ENCODE results near the gene ARHGAP9.

ARHGAP9 gene

DNA sequence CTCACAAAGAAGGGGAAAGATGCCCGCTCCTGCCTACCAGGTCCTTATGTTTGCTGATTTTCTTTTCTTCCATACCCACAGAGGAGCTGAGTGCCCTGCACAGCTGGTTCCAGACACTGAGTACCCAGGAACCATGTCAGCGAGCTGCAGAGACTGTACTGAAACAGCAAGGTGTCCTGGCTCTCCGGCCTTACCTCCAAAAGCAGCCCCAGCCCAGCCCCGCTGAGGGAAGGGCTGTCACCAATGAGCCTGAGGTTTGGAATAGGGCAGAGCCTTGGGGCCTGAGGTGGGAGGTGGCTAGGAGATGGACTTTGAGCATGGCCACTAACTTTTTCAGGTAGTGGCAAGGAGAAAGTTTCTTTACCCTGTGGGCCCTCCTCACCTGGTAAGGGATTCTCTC lies 10.5 kb upstream of the ARHGAP9 start:
- Histone ChIP-seq H3K4me3 (ENCODE audit: extremely low read depth, insufficient read depth, low read length, poor library complexity, severe bottlenecking) (no peak overlapping the region), H3K9me3 (ENCODE audit: control insufficient read depth, low read length) (no peaks in the 10 kb centered on the region), H3K4me1 (ENCODE audit: control insufficient read depth, insufficient read depth, low read length, poor library complexity, severe bottlenecking) (peaks cover 5% of the 10 kb centered on the region), H3K36me3 (ENCODE audit: control insufficient read depth, insufficient read depth, low read length) (peaks cover 49% of the 10 kb centered on the region), H3K27ac (ENCODE audit: low read depth, low read length, severe bottlenecking) (no peak overlapping the region)
- WGBS, 2 experiments (ENCODE audit: insufficient coverage in 2 of 2), result 89 to 95% methylated on average over 3 of the region's 4 CpGs

DNA sequence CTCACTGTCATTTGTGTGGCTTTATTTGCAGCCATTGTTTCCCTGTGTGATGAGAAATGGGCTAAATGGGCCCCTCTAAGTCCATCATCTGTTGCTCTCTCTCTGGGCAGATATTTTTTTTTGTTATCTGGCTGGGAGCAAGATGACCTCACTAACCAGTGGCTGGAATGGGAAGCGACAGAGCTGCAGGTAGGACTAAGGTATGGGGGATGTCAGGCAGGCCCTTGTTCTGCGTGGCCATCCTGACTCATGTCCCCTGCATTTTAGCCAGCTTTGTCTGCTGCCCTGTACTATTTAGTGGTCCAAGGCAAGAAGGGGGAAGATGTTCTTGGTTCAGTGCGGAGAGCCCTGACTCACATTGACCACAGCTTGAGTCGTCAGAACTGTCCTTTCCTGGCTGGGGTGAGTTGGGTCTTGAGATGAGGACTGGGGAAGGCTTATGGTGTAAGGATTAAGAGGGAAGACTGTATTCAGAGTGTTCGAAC lies 9.5 kb upstream of the ARHGAP9 start:
- peaks cover 45% of the 10 kb centered on the region for H3K36me3 ChIP-seq (ENCODE audit: control insufficient read depth, insufficient read depth, low read length)
- H3K27ac ChIP-seq (ENCODE audit: low read depth, low read length, severe bottlenecking), result no peak overlapping the region
- H3K4me1 ChIP-seq (ENCODE audit: control insufficient read depth, insufficient read depth, low read length, poor library complexity, severe bottlenecking), result peaks cover 5% of the 10 kb centered on the region
- peak overlapping the region; percentile 96 for H3K4me3 ChIP-seq (ENCODE audit: extremely low read depth, insufficient read depth, low read length, poor library complexity, severe bottlenecking)
- WGBS, 2 experiments (ENCODE audit: insufficient coverage in 2 of 2), result 83 to 89% methylated on average over 1 to 4 of the region's 5 CpGs
- H3K9me3 ChIP-seq (ENCODE audit: control insufficient read depth, low read length), result no peaks in the 10 kb centered on the region

DNA sequence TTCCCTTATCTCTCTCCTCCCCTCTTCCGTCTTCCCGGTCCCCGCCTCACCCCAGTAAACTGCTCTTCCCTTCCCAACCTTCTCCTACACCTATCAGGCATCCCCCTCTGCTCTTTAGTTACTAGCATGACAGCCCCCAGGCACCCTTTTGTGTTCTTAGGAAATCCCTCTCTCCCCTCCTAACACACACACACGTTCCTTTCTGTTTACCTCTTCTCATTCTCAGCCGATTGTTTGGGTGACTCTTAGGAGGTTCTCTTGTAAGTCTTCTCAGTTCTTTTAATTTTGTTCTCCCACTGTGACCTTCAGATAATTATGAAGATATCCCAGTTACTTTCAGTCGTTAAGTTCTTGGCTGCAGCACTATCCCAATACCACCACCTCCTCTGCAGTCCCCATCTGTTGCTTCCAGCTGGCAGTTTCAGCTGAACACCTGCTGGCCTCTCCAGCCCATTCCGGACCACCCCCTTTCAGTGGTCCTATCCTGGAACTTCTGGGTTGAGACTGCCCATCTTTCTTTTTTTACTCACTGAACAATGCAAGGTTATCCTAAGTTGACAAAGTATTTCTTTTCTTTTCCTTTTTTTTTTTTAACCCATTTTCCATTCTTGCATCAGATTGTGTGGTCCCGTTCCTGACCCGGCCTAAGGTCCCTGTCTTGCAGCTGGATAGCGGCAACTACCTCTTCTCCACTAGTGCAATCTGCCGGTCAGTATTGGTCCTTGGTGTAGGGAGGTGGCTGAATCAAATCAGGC lies 8.9 kb upstream of the ARHGAP9 start:
- peaks cover 5% of the 10 kb centered on the region for H3K4me1 ChIP-seq (ENCODE audit: control insufficient read depth, insufficient read depth, low read length, poor library complexity, severe bottlenecking)
- peak overlapping the region; percentile 92 for H3K27ac ChIP-seq (ENCODE audit: low read depth, low read length, severe bottlenecking)
- H3K9me3 ChIP-seq (ENCODE audit: control insufficient read depth, low read length), result no peaks in the 10 kb centered on the region
- 4 to 24% methylated on average over 5 to 7 of the region's 11 CpGs for WGBS, 2 experiments (ENCODE audit: insufficient coverage in 2 of 2)
- H3K36me3 ChIP-seq (ENCODE audit: control insufficient read depth, insufficient read depth, low read length), result peaks cover 41% of the 10 kb centered on the region
- peak overlapping the region; percentile 96 for H3K4me3 ChIP-seq (ENCODE audit: extremely low read depth, insufficient read depth, low read length, poor library complexity, severe bottlenecking)

DNA sequence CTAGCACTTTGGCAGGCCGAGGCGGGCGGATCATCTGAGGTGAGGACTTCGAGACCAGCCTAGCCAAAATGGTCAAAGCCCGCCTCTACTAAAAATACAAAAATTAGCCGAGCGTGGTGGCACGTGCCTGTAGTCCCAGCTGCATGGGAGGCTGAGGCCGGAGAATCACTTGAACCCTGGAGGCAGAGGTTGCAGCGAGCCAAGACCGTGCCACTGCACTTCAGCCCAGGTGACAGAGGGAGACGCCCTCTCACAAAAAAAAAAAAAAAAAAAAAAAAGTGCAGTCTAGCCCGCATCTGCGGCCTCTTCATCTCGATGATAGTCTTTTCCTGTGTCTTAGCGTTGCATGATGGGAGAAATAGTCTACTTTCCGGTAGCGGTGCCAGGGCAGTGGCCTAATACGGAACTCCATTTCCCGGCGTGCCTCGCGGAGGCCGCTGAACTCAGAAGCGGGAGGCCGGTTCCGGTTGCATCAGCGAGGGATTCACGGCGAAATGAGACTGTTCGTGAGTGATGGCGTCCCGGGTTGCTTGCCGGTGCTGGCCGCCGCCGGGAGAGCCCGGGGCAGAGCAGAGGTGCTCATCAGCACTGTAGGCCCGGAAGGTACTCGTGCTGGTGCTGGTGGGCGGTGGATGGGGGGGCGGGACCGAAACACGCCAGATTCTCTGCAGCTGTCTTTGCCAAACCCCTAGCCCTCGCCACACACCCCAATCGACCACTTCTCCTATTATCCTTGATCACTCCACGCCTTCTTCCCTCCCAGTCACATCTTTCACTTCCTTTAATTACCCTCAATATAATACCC lies 8.1 kb upstream of the ARHGAP9 start, which contains the start of gene MARS1:
Gene MARS1 (plus strand): TSS at position 472 of the 805 bp plus-strand sequence. CDS start 23 bp downstream, at position 495.
- H3K4me1 ChIP-seq (ENCODE audit: control insufficient read depth, insufficient read depth, low read length, poor library complexity, severe bottlenecking), result peaks cover 11% of the 10 kb centered on the region
- WGBS, 2 experiments (ENCODE audit: insufficient coverage in 2 of 2), result 14 to 15% methylated on average over 38 to 46 of the region's 47 CpGs
- H3K4me3 ChIP-seq (ENCODE audit: extremely low read depth, insufficient read depth, low read length, poor library complexity, severe bottlenecking), result peak within 1 kb of the TSS; percentile 96
- peak within 1 kb of the TSS; percentile 92 for H3K27ac ChIP-seq (ENCODE audit: low read depth, low read length, severe bottlenecking)
- H3K9me3 ChIP-seq (ENCODE audit: control insufficient read depth, low read length), result no peaks in the 10 kb centered on the region
- H3K36me3 ChIP-seq (ENCODE audit: control insufficient read depth, insufficient read depth, low read length), result peaks cover 38% of the 10 kb centered on the region

DNA sequence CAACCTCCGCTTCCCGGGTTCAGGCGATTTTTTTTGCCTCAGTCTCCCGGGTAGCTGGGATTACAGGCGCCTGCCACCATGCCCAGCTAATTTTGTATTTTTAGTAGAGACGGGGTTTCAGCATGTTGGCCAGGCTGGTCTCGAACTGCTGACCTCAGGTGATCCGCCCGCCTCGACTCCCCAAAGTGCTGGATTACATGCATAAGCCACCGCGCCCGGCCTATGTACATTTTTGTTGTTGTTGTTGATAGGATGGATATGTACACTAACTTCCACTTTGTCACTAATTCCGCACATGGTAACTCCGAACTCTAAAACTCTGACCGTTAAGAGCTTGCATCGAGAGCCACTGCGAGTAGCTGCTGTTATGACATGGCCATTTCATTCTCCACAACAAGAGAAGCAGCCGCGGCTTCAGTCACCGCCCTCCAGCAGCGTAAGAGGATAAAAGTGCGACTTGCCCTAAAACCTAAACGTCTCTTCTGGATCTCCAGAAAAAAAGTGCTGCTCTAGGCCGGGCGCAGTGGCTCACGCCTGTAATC lies 7.5 kb upstream of the ARHGAP9 start:
- Histone ChIP-seq H3K4me1 (ENCODE audit: control insufficient read depth, insufficient read depth, low read length, poor library complexity, severe bottlenecking) (peaks cover 11% of the 10 kb centered on the region), H3K36me3 (ENCODE audit: control insufficient read depth, insufficient read depth, low read length) (peaks cover 32% of the 10 kb centered on the region), H3K4me3 (ENCODE audit: extremely low read depth, insufficient read depth, low read length, poor library complexity, severe bottlenecking) (no peak overlapping the region), H3K27ac (ENCODE audit: low read depth, low read length, severe bottlenecking) (no peak overlapping the region), H3K9me3 (ENCODE audit: control insufficient read depth, low read length) (no peaks in the 10 kb centered on the region)
- WGBS, 2 experiments (ENCODE audit: insufficient coverage in 2 of 2), result 90 to 96% methylated on average over 22 to 23 of the region's 27 CpGs

DNA sequence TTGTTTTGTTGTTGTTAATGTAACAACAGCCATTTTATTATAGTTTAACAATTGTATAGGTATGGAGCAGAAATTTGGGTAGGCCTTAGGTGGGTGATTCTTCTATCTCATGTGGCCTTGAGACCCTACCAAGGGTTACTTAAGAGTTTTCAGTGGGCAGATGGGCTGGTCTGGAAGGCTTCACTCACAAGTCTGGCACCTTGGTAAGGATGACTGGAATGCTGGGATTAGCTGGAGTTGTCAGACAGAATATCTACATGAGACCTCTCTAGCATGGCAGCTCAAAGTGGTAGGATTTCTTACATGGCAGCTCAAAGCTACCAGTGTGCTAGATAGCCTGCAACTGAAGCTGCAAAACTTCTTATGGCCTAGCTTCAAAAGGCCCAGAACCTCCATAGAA lies 6.0 kb upstream of the ARHGAP9 start:
- H3K36me3 ChIP-seq (ENCODE audit: control insufficient read depth, insufficient read depth, low read length), result peaks cover 20% of the 10 kb centered on the region
- no peak overlapping the region for H3K27ac ChIP-seq (ENCODE audit: low read depth, low read length, severe bottlenecking)
- no peaks in the 10 kb centered on the region for H3K9me3 ChIP-seq (ENCODE audit: control insufficient read depth, low read length)
- no peak overlapping the region for H3K4me3 ChIP-seq (ENCODE audit: extremely low read depth, insufficient read depth, low read length, poor library complexity, severe bottlenecking)
- H3K4me1 ChIP-seq (ENCODE audit: control insufficient read depth, insufficient read depth, low read length, poor library complexity, severe bottlenecking), result peaks cover 13% of the 10 kb centered on the region

DNA sequence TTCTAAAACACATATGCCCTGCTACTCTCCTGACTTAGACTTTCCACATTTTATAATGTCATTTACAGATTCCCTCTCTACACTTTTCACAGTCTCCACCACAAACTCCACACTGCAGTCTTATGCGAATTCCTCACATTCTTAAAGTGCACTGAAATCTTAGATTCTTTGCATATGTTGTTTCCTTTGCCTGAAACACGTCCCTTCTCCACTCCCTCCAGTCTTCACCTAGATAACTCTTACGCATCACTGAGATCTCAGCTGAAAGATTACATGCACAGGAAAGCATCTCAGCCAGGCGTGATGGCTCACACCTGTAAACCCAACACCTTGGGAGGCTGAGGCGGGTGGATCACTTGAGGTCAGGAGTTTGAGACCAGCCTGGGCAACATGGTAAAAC lies 3.8 kb upstream of the ARHGAP9 start:
- Histone ChIP-seq H3K4me3 (ENCODE audit: extremely low read depth, insufficient read depth, low read length, poor library complexity, severe bottlenecking) (no peak overlapping the region), H3K36me3 (ENCODE audit: control insufficient read depth, insufficient read depth, low read length) (no peaks in the 10 kb centered on the region), H3K9me3 (ENCODE audit: control insufficient read depth, low read length) (no peaks in the 10 kb centered on the region), H3K27ac (ENCODE audit: low read depth, low read length, severe bottlenecking) (no peak overlapping the region), H3K4me1 (ENCODE audit: control insufficient read depth, insufficient read depth, low read length, poor library complexity, severe bottlenecking) (peaks cover 17% of the 10 kb centered on the region)
- WGBS, 2 experiments (ENCODE audit: insufficient coverage in 2 of 2), result 55 to 66% methylated on average over 3 to 4 of the region's 5 CpGs

DNA sequence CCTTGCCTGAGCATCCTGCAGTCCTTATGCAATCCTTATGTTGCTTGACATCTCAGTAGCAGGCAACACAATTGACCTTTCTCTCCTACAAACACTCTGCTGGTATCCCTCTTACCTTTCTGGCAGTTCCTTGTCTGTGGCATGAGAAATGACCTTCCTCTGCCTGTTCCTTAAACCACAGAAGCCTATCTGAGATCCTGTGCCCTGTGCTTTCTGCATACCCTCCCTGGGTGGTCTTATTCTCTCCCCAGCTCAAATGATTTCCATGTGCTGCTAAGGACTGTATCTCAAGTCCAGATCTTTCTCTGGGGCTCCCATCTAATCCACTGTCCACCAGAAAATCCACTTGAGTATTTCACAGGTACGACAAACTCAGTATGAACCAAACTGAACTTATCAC lies 2.0 kb upstream of the ARHGAP9 start:
- H3K4me1 ChIP-seq (ENCODE audit: control insufficient read depth, insufficient read depth, low read length, poor library complexity, severe bottlenecking), result peaks cover 32% of the 10 kb centered on the region
- WGBS, 2 experiments (ENCODE audit: insufficient coverage in 2 of 2), result no CpG with 5 or more reads among the region's 1 CpG
- no peak overlapping the region for H3K27ac ChIP-seq (ENCODE audit: low read depth, low read length, severe bottlenecking)
- H3K36me3 ChIP-seq (ENCODE audit: control insufficient read depth, insufficient read depth, low read length), result no peaks in the 10 kb centered on the region
- H3K4me3 ChIP-seq (ENCODE audit: extremely low read depth, insufficient read depth, low read length, poor library complexity, severe bottlenecking), result no peak overlapping the region
- H3K9me3 ChIP-seq (ENCODE audit: control insufficient read depth, low read length), result no peaks in the 10 kb centered on the region

DNA sequence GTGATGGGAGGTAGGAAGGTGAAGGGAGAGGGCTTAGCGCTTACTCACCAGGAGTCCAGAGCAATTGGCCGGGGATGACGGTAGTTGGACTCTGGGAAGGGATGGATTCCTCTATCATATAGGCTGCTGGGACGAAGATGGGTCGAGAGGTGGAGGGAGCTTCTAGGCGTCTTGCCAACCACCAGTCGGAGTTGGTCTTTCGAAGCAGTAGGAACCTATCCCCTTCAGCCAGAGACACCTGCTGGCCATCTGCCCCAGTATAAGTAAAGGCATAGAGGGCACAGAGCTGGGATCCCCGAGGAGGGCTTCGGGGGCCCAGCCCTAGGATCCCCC lies 657 bp downstream of the ARHGAP9 start:
- H3K27ac ChIP-seq (ENCODE audit: low read depth, low read length, severe bottlenecking), result no peak overlapping the region
- H3K36me3 ChIP-seq (ENCODE audit: control insufficient read depth, insufficient read depth, low read length), result no peaks in the 10 kb centered on the region
- H3K9me3 ChIP-seq (ENCODE audit: control insufficient read depth, low read length), result no peaks in the 10 kb centered on the region
- H3K4me1 ChIP-seq (ENCODE audit: control insufficient read depth, insufficient read depth, low read length, poor library complexity, severe bottlenecking), result peaks cover 40% of the 10 kb centered on the region
- WGBS, 2 experiments (ENCODE audit: insufficient coverage in 2 of 2), result 90 to 94% methylated on average over 7 to 9 of the region's 10 CpGs
- H3K4me3 ChIP-seq (ENCODE audit: extremely low read depth, insufficient read depth, low read length, poor library complexity, severe bottlenecking), result no peak overlapping the region

DNA sequence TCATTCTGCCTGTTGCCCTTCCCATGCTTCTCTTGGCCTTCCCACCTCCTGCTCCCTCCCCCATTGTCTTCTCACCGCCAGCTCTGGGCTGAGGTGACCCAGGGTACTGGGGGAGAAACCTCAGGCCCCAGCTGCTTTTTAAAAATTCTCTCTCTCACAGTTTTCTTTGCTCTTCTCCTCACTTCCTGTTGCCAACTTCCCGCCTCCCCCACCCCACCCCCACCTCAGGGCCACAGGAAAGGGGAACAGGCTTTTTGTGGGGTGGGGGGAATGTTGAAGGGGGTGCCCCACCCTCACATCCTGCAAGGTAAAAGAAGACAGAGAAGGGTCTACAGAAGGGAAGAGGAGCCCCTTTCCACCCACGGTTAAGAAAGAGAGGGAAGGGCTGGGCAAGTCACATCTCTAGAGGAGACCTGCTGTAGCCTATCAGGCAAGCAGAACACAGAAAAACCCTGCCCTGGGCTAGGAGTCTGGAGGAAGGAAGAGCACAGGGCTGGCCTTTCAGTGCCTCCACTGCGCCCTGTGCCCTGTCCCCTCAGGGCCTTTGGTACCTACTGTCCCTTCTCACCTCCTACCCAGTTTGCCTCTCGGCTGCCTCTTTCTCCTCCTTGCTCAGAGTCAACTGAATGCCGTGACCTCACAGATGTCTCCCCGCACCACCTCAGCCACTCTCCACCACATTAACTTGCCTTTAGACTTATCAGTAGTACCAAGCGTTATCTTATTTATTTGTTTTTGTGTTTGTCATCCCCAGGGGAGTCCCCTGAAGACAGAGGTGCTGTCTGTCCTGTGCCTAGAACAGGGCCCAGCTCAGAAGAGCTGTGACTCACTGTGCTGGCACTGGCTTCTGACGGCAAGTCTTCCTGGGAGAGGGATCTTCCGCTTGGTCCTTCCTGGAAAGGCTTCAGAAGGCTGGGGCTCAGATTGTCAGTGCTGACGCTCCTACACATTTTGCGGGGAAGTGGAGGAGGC lies 1.7 kb downstream of the ARHGAP9 start:
- no peak overlapping the region for H3K4me3 ChIP-seq (ENCODE audit: extremely low read depth, insufficient read depth, low read length, poor library complexity, severe bottlenecking)
- H3K36me3 ChIP-seq (ENCODE audit: control insufficient read depth, insufficient read depth, low read length), result no peaks in the 10 kb centered on the region
- H3K27ac ChIP-seq (ENCODE audit: low read depth, low read length, severe bottlenecking), result no peak overlapping the region
- peaks cover 35% of the 10 kb centered on the region for H3K4me1 ChIP-seq (ENCODE audit: control insufficient read depth, insufficient read depth, low read length, poor library complexity, severe bottlenecking)
- WGBS, 2 experiments (ENCODE audit: insufficient coverage in 2 of 2), result 80% methylated on average over 5 to 7 of the region's 12 CpGs
- H3K9me3 ChIP-seq (ENCODE audit: control insufficient read depth, low read length), result no peaks in the 10 kb centered on the region
